Measurements from ENCODE around the gene FBXL16.

- no peak for TF ChIP-seq POLR2A (IDR thresholded peaks at IDR 0.05; ENCODE audit: low read depth, low read length)
- no peak for TF ChIP-seq TAF1 (IDR thresholded peaks at IDR 0.05; ENCODE audit: borderline replicate concordance, low read depth, low read length)
- TF ChIP-seq POLR2AphosphoS5 (IDR thresholded peaks at IDR 0.05; ENCODE audit: low read depth, low read length), result no peak
Observed at GRCh38 chr16:747978-748746, 42.6 kb upstream of the FBXL16 start.
